Skin of body (tissue), 2 donors: ENCODE measurements around the gene GCM1. TPM values are rescaled to one million over a fixed set of nuclear protein-coding genes. Genes with fewer than 3 reads are reported as not detected.
A peak's percentile ranks its signal among the peaks of the same experiment; 100 is the strongest.
"Not testable (repeated sequence)": the region's sequence is repeated elsewhere in the genome, so short reads cannot be mapped to it uniquely, and the experiment has no call there.

Experiments used
- DNase-seq: peaks from one replicate; lab custom pipeline; 2025; lab: John Stamatoyannopoulos, UW
- total RNA-seq: library from RNA; depleted of rRNA; stranded (reverse); fragments of >200 nt; gene quantifications from one replicate; pipeline ENCODE4 v1.2.3, GENCODE V29; 2014

Gene GCM1
- total RNA-seq = not detected

DNA sequence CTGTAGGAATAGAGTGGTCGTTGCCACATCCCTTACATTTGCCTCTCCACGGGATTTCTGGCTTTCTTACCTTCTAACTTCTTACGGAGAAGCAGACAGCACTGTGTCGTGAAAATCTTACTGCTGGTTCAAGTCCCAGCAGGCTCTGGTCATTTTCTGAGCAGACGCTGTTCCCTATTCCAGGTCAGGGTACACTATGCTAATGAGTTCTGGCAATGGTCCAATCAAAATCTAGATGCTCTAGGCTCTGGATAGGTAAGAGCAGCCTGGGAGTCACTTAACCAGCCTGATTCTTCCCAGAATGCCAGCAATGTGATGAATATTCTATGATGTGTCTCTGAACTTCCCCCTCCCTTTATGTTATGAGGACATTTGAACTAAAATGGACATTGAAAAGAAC, at the start of gene GCM1:
GCM1 (minus strand) TSS at position 158 of the 400 bp plus-strand sequence. CDS start 3,209 bp downstream, outside the sequence.
- no peak for DNase-seq

DNA sequence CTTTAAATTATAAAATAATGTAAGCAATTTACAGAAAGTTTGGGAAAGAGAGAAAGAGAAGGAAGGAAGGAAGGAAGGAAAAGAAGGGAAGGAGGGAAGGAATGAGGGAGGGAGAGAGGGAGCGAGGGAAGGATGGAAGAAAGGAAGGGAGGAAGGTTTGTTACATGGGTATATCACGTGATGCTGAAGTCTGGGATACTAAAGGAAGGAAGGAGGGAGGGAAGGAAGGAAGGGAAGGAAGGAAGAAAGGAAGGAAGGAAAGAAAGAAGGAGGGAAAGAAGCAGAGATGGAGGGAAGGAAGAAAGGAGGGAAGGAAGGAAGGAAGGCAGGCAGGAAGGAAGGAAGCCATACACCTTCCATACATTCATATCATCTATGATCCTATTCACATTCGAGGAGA, 48.9 kb upstream of the GCM1 start:
- no peak for DNase-seq

DNA sequence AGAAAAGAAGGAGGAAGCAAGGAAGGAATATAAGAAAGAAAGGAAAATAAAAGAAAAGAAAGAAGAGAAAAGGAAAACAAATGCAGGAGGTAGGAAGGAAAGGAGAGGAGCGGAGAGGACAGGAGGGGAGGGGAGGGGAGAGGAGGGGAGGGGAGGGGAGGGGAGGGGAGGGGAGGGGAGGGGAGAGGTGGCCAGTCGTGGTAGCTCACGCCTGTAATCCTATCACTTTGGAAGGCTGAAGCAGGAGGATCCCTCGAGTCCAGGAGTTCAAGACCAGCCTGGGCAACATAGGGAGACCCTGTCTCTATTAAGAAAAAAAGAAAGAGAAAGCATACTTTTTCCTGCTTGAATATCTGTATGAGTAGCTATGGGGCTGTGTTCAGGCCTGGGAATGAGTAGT, 46.4 kb upstream of the GCM1 start:
- no peak for DNase-seq

DNA sequence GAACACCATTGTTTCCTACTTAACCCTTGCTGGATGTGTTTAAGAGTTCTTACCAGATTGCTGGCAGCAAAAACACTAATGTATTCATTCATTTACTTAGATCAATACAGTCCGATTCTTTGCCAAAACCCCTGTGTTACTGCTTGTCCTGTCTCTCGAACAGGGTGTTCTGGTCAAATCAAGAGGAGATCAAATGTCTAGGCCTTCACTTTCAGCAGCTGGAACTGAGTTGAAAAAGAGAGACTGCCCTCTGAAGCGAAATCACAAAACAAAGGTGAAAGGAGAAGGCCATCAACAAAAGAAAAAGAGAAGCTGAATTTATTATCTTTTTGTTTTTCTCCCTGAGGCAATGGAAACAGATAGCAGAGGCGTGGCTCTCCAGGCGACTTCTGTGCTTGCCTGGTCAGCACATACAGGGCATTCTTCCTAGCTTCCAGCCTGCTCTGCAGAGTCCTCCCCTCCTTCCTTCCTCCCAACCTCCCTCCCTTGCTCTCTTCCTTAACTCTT, 44.1 kb upstream of the GCM1 start:
- no peak for DNase-seq

DNA sequence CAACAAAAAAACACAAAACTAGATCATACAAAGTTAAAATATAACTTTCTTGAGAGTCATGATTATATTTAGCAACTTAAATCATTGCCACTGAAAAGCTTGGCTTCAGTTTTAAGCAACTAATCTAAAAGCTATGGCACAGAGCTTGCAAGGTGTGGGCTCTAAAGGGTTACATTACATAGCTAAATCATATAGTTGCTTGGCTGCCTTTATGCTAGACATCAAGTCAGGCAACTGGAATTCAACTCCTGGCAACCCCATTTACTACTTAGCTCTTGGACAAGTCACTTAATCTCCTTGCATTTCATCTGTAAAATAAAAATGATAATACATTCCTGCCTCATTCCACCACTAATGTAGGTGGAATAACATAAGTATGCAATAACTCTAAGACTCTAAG, 40.9 kb upstream of the GCM1 start:
- DNase-seq = no peak

DNA sequence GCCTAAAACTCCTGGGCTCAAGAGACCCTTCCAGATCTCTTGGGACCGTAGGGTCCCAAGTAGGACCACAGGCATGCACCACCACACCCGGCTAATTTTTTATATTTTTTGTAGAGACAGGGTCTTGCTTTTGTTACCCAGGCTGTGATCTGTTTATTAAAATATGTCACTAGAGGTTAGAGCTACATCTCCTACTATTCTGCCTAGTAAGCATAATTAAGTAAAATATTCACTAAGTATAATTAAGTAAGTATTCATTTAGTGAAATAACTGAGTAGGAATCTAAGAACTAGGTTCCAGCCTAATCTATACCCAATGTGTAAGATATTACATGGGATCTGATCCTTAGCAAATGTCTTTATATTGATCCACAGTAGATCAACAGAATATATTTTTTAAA, 40.2 kb upstream of the GCM1 start:
- DNase-seq = no peak

GRCh38 chr6:53180678-53181077, 32.0 kb upstream of the GCM1 start:
- no peak for DNase-seq

DNA sequence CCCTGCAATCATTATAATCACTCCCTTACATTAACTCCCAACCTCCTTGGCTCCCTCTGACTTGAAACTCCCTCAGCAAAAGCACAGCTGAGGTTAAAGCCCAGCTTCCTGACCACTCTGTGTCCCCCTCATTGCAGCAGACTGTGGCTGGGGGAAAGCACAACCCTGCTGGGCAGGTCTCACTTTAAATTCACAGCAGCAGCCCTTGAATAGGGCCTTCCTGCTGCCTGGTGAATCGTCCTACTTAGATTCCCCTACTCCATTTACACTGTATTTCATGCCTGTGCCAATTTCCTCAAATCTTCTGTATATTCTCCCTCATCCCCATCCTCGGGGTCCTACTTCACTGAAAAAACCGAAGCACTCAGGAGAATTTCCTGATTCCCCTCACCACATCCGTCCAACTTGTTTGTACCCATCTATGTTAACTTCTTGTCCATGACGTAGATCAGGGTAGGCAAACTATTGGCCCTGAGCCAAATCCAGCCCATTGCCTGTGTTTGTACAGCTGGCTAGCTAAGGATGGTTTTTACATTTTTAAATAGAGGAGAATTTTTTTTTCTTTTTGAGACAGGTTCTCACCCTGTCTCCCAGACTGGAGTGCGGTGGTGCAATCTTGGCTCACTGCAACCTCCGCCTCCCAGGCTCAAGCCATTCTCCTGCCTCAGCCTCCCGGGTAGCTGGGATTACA, 31.5 kb upstream of the GCM1 start:
- no peak for DNase-seq

DNA sequence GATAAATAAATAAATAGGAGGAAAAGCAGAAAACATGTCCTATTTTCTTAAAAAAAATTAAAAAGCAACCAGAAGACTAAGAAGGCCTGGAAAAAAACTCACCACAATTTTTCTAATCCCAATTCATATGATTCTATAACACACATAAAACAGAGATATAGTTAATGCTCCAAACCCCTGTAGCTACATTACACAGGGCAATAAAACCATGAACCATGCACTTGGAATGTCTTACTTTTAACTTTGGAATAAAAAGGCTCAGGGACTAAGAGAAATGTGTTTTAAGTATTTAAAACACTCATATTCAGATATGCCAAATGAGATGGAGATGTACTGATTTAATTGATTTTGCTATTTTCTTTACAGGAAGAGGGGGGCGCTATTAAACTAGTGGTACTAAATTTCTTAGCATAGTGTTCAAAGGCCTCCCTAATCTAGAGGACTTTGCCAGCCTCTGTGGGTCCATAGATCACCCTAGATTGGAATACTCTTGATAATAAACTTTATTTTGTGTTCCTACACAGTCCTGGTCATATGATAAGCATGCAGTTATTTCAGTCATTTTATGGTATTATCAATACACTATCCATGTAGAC, 30.3 kb upstream of the GCM1 start:
- no peak for DNase-seq

- DNase-seq = no peak
These were observed 26.4 kb upstream of the GCM1 start for GRCh38 chr6:53175027-53175426.

DNA sequence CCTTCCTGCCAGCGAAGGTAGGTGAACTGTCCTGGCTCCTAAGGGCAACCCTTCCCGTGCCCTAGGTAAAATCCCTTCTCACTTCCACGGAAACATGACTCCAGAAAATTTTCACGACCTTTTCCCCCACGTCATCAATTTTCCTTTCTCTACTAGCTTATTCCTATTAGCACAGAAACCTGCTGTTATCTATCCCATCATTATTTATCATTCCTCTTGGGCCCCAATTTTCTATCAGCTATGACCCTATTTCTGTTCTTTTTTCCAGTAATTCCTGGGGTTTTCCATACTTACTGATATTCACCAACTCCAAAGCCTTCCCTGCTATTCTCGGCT, 23.8 kb upstream of the GCM1 start:
- DNase-seq = no peak

DNA sequence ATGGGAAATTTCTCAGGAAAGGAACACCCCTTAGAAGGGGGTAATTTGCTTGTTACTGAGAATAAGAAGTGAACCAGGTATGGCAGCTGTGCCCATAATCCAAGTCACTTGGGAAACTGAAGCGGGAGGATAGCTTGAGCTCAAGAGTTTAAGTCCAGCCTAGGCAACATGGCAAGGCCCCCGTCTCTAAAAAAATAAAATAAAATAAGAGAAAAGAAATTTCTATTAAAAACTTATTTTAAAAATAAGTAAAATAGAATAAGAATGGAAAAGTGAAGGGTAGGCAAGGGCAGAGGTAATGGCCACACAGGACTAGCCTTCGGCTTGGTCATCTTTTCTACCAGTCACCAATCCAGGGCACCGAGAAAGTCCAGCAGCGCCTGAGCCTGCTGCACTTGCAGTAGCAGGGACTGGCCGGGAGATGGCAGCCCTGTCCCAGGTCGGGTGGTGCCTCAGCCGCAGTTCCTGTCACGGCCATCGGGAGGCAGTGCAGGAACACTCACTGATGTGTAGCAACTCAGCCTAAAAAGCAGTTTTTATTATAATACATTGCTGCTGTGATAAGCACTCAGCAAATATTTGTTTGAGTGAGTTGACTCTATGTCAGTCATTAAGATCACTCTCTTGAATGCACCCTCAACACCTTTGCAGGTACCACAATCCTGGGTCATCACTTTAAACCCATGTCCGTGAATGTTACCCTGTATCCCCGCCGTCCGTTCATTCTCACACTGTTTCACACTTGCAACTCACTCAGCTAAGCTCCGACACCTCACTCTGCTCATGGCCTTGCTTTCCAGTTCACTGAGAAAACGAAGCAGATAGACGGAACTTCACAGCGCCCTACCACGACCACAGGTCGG, 23.2 kb upstream of the GCM1 start:
- peak; percentile 83 for DNase-seq

DNA sequence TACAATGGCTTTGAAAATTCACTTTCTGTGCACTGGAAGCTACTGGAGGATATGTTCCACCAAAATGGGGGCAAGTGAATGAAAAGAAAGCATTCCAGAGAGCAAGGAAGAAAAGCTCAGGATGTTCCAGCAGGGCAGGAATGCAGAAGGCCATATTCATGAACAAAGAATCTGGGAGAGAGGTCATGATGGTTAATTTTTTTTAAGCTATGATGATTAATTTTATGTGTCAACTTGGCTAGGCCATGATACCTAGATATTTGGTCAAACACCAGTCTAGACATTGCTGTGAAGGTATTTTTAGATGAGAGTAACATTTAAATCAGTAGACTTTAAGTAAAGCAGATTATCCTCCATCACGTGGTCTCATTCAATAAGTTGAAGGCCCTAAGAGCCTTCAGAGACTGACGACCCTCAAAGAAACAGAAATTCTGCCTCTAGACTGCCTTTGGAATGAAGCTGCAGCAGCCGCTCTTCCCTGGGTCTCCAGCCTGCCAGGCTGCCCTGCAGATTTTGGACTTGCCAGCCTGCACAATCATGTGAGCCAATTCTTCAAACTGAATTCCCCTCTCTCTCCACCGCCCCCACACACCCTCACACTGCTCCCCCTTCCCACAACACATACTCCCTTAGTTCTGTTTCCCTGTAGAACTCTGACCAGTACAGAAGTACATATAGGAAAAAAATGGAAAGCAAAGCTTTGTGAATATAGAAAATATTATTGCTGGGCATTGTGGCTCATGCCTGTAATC, 20.1 kb upstream of the GCM1 start:
- no peak for DNase-seq

DNA sequence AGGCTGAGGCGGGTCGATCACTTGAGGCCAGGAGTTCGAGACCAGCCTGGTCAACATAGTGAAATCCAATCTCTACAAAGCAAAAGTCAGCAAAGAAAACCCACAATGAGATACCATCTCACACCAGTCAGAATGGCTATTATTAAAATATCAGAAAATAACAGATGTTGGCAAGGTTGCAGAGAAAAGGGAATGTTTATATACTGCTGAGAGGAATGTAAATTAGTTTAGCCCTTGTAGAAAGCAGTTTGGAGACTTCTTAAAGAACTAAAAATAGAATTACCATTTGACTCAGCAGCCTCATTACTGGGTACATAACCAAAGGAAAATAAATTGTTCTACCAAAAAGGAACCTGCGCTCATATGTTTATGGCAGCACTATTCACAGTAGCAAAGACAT, 16.7 kb upstream of the GCM1 start:
- DNase-seq = no peak

GRCh38 chr6:53162606-53163005, 14.0 kb upstream of the GCM1 start:
- DNase-seq = no peak

- no peak for DNase-seq
These were observed 12.9 kb upstream of the GCM1 start for GRCh38 chr6:53161481-53162009.

- DNase-seq = no peak
These were observed 10.9 kb upstream of the GCM1 start for GRCh38 chr6:53159558-53159957.

DNA sequence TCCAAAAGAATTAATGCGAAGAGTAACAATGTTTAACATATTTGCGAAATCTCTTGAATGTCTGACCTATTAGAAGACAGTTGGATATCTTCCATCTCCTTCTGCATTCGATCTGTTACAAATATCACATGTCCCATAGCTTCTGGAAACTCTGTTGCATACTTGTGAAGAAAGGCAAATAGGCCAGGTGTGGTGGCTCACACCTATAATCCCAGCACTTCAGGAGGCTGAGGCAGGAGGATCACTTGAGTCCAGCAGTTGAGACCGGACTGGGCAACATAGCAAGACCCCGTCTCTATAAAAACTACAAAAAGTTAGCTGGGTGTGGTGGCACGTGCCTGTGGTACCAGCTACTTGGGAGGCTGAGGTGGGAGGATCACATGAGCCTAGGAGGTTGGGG, 9.4 kb upstream of the GCM1 start:
- not testable (repeated sequence) for DNase-seq

DNA sequence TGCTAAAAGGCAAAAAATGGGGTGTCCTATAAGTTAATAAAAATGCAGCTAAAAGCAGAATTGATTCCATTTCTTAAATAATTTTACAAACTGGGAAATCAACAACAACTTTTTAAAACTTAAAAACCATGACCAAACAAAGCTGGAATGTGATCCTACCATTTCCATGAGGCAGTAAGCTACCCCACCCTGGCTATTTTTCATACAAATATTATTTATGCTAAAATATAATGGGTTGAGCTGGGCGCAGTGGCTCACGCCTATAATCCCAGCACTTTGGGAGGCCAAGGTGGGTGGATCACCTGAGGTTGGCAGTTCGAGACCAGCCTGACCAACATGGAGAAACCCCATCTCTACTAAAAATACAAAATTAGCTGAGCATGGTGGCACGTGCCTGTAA, 6.6 kb upstream of the GCM1 start:
- DNase-seq = not testable (repeated sequence)

DNA sequence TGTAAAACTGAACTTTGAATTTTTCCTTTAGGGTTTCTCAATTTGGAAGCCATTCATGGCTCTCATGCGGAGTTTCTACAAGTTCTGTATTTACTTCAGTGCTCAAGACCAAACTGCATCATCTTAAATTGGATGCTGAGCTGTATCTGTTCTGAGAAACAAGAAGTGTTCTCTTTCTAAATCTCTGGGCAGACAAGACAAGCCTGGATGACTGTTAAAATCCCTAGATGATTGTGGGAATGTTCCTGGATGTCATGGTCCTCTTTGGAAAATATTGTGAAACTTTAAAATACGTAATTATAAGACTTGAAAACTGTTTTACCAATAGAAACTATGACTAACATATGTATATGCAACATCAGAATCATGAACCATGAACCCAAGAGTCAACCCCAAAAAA, 6.2 kb upstream of the GCM1 start:
- no peak for DNase-seq

- DNase-seq = no peak
These were observed 5.4 kb upstream of the GCM1 start for GRCh38 chr6:53154071-53154470.
